ENCODE measurements around the gene MRPL43.

GRCh38 chr10:100979791-100980272, 7.5 kb downstream of the MRPL43 start:
- TF ChIP-seq RCOR1 (IDR thresholded peaks at IDR 0.05; ENCODE audit: low read depth, low read length) (no peak), REST (IDR thresholded peaks at IDR 0.05) (no peak), POLR2A (IDR thresholded peaks at IDR 0.05; ENCODE audit: low read length) (no peak), RFX5 (IDR thresholded peaks at IDR 0.05) (no peak), CBX2 (IDR thresholded peaks at IDR 0.05; ENCODE audit: borderline replicate concordance, low read depth) (no peak), JUNB (IDR thresholded peaks at IDR 0.05) (no peak), E2F6 (IDR thresholded peaks at IDR 0.05; ENCODE audit: borderline replicate concordance, low read depth) (no peak), ESRRA (IDR thresholded peaks at IDR 0.05; ENCODE audit: borderline replicate concordance, low read length) (no peak), JUN (IDR thresholded peaks at IDR 0.05) (no peak), PBX3 (IDR thresholded peaks at IDR 0.05) (no peak)
- TF ChIP-seq, protein P1, sequence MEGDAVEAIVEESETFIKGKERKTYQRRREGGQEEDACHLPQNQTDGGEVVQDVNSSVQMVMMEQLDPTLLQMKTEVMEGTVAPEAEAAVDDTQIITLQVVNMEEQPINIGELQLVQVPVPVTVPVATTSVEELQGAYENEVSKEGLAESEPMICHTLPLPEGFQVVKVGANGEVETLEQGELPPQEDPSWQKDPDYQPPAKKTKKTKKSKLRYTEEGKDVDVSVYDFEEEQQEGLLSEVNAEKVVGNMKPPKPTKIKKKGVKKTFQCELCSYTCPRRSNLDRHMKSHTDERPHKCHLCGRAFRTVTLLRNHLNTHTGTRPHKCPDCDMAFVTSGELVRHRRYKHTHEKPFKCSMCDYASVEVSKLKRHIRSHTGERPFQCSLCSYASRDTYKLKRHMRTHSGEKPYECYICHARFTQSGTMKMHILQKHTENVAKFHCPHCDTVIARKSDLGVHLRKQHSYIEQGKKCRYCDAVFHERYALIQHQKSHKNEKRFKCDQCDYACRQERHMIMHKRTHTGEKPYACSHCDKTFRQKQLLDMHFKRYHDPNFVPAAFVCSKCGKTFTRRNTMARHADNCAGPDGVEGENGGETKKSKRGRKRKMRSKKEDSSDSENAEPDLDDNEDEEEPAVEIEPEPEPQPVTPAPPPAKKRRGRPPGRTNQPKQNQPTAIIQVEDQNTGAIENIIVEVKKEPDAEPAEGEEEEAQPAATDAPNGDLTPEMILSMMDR (IDR thresholded peaks at IDR 0.05): no peak
- TF ChIP-seq, protein P2, sequence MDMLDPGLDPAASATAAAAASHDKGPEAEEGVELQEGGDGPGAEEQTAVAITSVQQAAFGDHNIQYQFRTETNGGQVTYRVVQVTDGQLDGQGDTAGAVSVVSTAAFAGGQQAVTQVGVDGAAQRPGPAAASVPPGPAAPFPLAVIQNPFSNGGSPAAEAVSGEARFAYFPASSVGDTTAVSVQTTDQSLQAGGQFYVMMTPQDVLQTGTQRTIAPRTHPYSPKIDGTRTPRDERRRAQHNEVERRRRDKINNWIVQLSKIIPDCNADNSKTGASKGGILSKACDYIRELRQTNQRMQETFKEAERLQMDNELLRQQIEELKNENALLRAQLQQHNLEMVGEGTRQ (IDR thresholded peaks at IDR 0.05): no peak

Measured in A549 (cell line).